ENCODE data around the gene SLC12A1.

DNA sequence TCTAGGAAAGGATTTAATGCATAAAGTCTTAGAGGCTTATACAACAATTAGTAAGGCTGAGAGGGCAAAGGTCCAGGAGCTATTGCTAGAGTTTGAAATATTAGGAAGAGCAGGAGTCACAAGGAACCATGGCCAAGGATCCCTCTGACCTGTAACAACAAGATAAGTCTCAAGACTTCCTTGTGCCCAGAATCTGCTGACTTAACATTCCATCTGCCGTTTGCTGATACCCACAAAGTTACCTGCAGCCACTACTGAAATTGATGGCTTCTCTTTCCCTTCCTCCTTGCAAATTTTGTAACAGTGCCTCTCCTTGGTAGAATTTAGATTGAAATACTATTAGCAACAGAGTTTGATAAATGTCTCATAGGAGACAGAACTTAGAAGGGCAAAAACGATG is 23.4 kb upstream of the SLC12A1 start:
- TF ChIP-seq CTCF (IDR thresholded peaks at IDR 0.05; ENCODE audit: low read depth, low read length, poor library complexity, severe bottlenecking) = no peak
- no peak for TF ChIP-seq EZH2phosphoT487 (IDR thresholded peaks at IDR 0.05; ENCODE audit: borderline replicate concordance, low read length)

Measured in DOHH2 (cell line).